ENCODE results near the gene TCEA2.
"Not testable (repeated sequence)": the region's sequence is repeated elsewhere in the genome, so short reads cannot be mapped to it uniquely, and the experiment has no call there.

GRCh38 chr20:64087226-64087825 is 24.3 kb downstream of the TCEA2 start:
- not testable (repeated sequence) for TF ChIP-seq CTCF (IDR thresholded peaks at IDR 0.05; ENCODE audit: low read length); EZH2 (IDR thresholded peaks at IDR 0.05; ENCODE audit: borderline replicate concordance, low read length)

Measured in OCI-LY1 (cell line).